Measurements from ENCODE around the gene GSTM1.

The GSTM1 gene

DNA sequence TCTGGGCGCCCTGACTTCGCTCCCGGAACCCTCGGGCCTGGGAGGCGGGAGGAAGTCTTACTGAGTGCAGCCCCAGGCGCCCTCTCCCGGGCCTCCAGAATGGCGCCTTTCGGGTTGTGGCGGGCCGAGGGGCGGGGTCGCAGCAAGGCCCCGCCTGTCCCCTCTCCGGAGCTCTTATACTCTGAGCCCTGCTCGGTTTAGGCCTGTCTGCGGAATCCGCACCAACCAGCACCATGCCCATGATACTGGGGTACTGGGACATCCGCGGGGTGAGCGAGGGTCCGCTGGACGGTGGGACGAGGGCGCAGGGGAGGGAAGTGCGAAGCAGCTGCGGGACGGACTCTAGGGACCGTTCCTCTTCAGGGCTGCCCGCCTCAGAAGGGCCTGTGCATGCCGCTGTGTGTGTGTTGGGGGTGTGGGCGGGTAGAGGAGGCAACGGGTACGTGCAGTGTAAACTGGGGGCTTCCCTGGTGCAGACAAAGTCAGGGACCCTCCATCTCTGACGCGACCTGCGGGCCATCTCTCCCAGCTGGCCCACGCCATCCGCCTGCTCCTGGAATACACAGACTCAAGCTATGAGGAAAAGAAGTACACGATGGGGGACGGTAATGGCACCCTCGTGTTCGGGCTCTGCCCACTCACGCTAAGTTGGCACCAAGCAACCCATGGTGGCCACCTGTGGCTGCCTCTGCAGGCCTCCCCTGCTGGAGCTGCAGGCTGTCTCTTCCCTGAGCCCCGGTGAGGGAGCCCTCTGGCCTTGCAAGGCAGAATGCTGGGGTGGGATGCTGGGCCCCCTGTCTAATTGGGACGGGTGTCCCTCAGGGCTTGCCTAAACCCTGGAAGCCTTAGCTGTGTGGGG lies at the start of gene GSTM1:
TSS of gene GSTM1 (plus strand) at position 177 of the 859 bp plus-strand sequence. CDS start at position 234, 57 bp downstream.
- DNase-seq = no peak

- DNase-seq = no peak
These were observed 48.4 kb upstream of the GSTM1 start for GRCh38 chr1:109639063-109639840.

DNA sequence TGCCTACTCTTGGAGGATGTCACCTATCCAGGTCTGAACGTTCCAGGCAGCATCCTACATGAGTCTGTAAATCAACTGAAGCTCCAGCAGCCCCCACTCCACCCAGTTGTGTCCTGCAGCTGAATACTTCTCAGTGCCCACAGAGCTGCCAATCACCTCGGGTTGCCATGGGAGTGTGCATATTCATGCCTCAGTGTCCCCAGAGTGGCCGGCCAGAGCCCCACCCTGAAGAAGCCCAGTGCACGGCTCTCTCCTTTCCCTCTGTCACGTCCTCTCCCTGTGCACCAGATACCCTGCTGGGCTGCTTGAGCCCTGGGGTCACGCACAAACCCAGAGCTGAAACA lies 47.8 kb upstream of the GSTM1 start:
- DNase-seq = no peak

- DNase-seq = peak; percentile 94
These were observed 47.2 kb upstream of the GSTM1 start for GRCh38 chr1:109640285-109640865.

DNA sequence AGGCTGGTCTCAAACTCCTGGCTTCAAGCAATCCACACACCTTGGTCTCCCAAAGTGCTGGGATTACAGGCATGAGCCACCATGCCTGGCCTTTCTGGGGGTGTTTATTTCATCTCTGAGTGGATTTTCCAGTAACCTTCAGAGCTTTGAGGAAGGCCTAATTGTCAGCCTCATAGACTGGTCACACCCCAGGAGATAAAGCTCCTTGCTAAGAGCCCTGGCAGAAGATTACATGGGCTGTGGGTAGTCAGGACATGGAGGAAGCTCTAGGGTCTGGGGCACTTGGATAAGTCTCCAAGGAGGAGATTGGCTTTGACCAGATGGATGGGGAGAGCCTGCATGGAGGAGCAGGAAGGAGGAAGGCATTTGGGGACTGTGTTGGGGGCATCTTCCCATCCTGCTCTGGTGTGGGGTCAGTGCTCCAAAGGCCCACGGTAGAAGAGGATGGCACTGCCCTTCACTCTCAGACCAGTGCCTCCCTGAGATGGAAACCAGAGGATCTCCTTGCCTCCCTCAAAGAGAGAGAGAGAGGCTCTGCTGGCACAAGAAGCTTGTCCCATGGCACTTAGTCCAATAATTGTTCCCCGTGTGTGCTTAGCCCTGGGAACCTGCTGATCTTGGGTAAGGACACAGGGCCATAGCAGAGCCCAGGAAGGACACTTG lies 46.4 kb upstream of the GSTM1 start:
- no peak for DNase-seq

DNA sequence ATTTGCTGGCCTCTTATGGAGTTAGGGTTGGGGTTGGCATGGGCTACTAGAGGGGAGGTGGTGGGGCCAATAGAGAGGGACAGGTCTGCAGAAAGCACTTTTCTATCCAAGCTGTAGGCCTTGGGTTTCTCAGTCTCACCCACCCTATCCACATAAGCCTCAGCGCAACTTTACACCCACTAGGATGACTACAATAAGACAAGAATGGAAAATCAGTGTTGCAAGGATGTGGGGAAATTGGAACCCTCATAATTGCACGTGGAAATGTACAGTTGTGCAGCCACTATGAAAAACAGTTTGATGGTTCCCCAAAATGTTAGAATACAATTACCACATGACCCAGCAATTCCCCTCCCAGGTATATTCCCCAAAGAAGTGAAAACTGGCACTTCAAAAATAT lies 45.8 kb upstream of the GSTM1 start:
- DNase-seq = no peak

- DNase-seq = no peak
These were observed 45.0 kb upstream of the GSTM1 start for GRCh38 chr1:109642626-109643025.

DNA sequence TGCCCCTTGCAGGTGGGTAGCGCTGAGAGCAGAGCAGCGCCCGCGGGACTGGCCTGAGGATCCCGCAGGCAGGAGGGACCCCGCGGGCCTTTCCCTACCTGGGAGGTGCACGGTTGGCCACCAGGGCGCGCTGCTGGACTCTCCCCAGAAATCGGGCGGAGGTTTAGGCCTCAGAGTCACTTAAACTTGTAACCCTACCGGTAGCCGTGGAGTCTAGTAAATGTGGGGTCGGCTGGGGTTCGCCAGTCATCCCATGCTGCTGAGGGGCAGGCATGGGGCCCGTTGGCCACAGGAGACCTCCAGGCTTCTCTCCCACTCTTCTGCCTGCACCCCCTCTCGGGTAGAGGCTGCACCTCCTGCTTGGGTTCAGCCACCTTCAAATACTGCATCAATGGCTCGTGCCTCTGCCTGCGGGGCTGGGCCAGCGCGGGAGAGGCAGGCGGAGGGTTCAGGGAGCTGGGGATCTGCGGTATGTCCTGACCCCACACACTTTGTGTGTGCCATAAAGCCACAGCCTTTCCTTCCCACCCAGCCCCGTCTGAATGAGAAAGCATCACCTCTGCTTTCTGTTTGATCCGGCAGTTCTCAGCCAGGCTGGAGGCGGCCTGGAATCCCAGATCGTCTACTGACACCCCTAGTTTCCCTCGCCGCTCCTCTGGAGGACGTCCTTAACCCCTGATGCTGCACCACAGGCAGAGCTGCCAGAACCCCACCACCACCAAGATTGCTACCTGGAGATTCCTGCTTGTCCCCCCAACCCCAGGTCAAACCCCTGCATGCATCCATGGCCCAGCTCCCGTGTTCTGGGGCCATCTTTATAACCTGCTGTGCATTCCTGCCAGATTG lies 44.0 kb upstream of the GSTM1 start:
- peak; percentile 91 for DNase-seq

DNA sequence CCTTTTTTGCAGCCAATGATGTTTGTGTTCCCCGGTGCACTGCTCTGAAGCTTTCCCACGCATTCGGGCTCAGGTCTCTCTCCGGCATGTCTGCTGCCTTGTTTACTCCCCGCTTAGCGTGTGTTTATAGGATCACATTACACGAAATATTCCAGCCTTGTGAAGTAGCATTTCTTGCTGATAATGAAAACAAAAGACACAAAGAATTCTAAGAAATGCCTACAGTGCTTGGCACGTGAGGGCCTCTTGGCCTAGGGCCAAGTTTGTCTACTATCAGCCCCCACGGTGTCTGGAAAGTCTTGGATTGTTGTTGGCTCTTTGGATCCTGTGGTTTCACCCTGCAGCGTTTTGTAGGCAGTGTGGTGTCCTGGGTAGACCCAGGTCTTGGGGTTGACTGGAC lies 42.9 kb upstream of the GSTM1 start:
- no peak for DNase-seq

DNA sequence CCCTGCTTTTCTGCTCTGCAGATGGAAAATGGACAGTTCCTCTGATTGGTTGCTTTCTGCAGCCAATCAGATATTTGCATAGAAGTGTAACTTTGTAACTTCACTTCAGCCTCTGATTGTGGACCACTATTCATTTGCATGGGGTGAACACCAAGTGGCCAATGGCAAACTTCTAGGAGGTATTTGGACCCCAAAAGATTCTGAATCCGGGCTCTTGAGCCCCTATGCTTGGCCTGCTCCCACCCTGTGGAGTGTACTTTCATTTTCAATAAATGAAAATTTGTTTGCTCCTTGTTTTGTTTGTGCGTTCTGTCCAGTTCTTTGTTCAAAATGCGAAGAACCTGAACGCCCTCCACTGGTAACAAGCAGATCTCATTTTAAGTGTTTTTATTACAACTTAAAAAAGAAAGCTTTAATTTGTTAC lies 38.1 kb upstream of the GSTM1 start:
- no peak for DNase-seq

- DNase-seq = no peak
These were observed 37.0 kb upstream of the GSTM1 start for GRCh38 chr1:109650609-109651008.

- DNase-seq = no peak
These were observed 35.2 kb upstream of the GSTM1 start for GRCh38 chr1:109652402-109652801.

- no peak for DNase-seq
These were observed 34.3 kb upstream of the GSTM1 start for GRCh38 chr1:109653306-109653705.

- no peak for DNase-seq
These were observed 33.1 kb upstream of the GSTM1 start for GRCh38 chr1:109654519-109654918.

- DNase-seq = peak; percentile 72
These were observed 31.8 kb upstream of the GSTM1 start, which contains the start of gene GSTM4 for GRCh38 chr1:109655615-109656519. GSTM4 (plus strand) TSS chr1:109656099; CDS start chr1:109656390, 291 bp downstream.

- DNase-seq = no peak
These were observed 30.2 kb upstream of the GSTM1 start for GRCh38 chr1:109657395-109657794.

- no peak for DNase-seq
These were observed 29.6 kb upstream of the GSTM1 start for GRCh38 chr1:109657970-109658369.

DNA sequence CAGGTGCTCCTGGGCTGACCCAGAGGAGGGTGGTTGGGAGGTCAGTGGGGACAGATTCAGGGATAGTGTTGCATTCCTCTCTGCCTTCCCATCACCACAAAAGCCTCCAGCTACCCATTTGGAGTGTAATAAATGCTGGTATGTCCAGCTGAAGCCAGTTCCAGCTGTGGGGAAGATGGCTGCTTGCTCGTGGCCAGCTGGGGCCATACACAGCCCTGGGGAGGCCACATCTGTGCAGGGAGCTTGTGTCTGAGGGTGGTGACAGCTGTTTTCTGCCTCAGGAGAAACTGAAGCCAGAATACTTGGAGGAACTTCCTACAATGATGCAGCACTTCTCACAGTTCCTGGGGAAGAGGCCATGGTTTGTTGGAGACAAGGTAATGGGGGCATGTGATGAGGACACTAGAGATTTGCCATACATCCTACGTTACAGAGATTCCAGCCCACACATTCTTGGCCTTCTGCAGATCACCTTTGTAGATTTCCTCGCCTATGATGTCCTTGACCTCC lies 29.0 kb upstream of the GSTM1 start:
- no peak for DNase-seq

DNA sequence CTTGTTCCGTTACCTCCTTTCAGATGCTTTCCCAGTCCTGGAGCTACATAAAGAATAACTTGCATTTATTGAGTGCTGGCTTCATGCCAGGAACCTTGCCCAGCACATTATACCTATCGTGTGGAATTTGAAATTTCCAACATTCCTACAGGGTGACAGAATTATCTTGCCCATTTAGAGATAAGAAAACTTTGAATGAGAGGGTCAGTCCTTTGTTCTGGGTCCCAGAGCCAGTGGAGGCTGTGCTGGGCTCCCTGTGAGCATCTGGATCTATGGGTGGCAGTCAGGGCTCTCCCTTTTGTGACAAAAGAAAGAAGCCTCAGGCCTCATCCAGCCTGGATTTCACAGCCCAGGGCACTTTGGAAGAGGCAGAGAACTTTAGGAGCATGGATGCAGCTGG lies 28.5 kb upstream of the GSTM1 start:
- no peak for DNase-seq

DNA sequence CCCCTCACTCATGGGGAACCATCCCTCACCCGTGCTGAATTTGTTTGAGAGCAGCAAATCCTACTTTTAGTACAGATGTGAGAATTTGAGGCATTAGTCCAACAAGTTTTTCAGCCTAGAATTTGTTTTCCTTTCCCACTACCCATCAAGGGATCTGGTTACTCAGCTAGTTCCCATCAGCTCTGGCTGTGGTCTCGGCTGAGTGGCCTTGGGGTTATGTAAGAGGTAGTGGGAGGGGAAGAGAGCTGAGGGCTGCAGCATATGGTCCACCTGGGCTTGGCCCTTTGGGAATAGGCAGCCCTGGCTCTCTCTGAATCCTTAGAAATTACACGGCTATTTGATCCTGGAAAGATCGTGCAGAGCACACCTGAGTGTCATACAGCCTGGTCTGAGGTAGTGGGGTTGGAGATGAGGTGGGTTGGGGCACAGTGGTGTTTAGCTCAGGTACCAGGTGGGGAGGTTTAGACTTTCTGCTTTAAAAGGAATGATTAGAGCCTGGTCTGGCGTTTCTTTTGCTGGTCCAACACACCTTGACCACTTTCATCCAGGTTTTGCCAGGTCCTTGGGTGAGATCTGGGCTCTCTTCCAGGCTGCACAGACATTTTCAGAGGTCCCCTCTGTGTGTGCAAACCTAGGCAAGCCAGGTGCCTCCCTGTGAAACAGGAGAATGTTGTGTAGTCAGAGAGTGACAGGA lies 27.5 kb upstream of the GSTM1 start:
- no peak for DNase-seq

Measured in stimulated activated CD4-positive, alpha-beta T cell treated with anti-CD3 and anti-CD28 coated beads, Interleukin-4, amount 100 ng/mL, for 1 hour (primary cell).